Uterus (tissue), 2 donors: ENCODE measurements around the gene AP2A2.

Experiments
- CTCF ChIP-seq, 4 experiments: fragments of 200-600 bp in 2 of 4; fragments of 450-650 bp in 2 of 4; sonication (generic) in 2 of 4; IDR thresholded peaks; one replicate each; pipeline ENCODE4 v1.5.1; 2016 to 2019; ENCODE audit warnings: antibody characterized with exemption in 4 of 4, mild to moderate bottlenecking in 2 of 4, moderate library complexity in 1 of 4
- POLR2A ChIP-seq, 2 donors: fragments of 450-650 bp; IDR thresholded peaks; one replicate each; pipeline ENCODE4 v1.6.1; 2016; ENCODE audit warnings: antibody characterized with exemption in 2 of 2, mild to moderate bottlenecking in 1 of 2, moderate library complexity in 1 of 2

- TF ChIP-seq CTCF (IDR thresholded peaks at IDR 0.05) = no peak
- no peak for TF ChIP-seq POLR2A (IDR thresholded peaks at IDR 0.05)
Observed at GRCh38 chr11:1009371-1009770, 83.7 kb downstream of the AP2A2 start.
